CD4-positive, alpha-beta T cell treated with Interleukin-6 for 4 hours (primary cell): Measurements from ENCODE around the gene CSPG5.

ENCODE experiments used
- DNase-seq: peaks from one replicate; pipeline ENCODE4 v3.0.0-alpha.2; 2020; ENCODE audit warnings: mixed read lengths

CSPG5 gene, protein sequence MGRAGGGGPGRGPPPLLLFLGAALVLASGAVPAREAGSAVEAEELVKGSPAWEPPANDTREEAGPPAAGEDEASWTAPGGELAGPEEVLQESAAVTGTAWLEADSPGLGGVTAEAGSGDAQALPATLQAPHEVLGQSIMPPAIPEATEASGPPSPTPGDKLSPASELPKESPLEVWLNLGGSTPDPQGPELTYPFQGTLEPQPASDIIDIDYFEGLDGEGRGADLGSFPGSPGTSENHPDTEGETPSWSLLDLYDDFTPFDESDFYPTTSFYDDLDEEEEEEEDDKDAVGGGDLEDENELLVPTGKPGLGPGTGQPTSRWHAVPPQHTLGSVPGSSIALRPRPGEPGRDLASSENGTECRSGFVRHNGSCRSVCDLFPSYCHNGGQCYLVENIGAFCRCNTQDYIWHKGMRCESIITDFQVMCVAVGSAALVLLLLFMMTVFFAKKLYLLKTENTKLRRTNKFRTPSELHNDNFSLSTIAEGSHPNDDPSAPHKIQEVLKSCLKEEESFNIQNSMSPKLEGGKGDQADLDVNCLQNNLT

DNA sequence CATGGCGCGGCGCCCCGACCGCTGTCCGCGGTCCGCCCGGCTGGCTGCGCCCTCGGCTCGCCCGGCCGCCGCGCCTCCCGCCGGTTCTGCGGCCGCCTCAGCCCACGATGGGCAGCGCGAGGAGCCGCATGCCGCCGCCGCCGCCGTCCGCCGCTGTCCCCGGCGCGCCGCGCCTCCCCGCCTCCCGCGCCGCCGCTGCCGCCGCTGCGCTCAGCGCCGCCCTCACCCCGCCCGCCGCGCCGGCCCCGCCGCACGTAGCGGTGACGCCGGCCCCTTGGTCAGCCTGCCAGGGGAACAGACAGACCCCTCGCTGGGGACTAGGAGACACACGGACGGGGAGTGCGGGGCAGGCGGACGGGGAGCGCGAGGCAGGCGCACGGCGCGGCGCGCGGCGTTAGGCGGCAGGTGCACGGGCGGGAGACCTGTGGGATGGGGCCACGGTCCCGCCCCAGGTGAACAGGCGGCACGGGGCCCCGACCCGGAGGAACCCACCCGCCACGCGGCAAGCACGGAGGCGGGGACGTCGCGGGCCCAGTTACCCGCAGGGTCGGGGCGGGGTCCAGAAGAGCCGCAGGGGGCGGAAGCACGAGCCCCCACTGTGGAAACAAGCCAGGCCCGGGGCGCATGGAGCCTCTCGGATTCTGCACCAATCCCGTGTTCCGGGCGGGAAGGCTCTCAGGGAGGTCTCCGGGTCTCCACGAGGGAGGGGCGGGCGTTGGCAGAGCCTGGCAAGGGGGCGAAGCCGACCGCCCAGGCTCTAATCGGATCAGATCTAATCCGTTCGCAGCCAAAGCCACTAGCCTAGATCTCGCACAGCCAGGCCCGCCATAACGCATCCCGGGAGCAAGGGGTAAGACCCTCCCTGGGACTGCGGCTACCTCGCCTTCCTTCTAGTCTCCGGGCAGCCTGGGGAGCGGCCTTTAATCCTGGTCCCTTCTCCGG, at the start of gene CSPG5:
TSS of gene CSPG5 (minus strand) at position 175 of the 942 bp plus-strand sequence. CDS start at position 3, 172 bp downstream.
- peak; percentile 35 for DNase-seq

DNA sequence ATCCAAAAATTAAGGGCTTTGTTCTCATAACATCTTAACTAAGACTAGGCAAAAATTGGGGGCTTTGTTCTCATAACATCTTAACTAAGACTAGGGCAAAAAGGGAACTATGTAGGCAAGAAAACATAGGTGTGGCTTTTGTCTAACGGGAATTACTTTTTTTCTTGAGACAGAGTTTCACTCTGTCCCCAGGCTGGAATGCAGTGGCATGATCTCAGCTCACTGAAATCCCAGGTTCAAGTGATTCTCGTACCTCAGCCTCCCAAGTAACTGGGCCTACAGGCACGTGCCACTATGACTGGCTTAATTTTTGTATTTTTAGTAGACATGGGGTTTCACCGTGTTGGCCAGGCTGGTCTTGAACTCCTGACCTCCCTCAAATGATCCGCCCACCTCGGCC, 49.8 kb upstream of the CSPG5 start:
- DNase-seq, result no peak

DNA sequence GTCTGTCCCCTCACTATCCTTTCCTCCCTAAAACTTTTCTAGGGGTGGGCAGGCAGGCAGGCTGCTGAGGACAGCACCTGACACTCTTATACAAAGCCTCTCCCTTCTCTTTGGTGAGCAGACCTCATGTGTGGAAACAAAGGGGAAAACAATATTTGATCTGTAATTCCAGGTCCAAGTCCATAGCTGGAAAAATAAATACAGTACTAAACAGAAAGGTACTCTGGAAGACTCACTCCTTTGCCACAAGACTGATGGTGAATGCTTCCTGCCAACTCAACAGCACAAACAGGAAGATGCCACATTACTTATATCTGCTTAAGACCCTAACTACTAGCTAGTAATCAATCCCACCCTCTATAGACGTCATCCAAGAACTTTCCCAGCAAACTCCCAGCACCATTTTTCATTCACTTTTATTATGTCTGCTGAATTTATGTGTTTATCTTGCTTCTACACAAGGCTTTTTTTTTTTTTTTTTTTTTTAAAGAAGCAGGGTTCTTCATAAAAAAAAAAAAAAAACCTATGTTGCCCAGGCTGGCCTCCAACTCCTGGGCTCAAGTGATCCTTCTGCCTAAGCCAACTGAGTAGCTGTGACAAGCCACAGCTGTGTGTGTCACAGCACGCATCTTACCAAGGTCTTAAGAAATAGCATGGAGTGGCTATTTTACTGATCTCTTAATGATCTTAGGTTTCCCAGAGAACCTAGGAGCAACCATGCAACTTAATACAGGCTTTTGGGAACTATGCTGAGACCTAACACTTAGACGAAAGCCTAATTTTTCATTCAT, 44.2 kb upstream of the CSPG5 start:
- no peak for DNase-seq

DNA sequence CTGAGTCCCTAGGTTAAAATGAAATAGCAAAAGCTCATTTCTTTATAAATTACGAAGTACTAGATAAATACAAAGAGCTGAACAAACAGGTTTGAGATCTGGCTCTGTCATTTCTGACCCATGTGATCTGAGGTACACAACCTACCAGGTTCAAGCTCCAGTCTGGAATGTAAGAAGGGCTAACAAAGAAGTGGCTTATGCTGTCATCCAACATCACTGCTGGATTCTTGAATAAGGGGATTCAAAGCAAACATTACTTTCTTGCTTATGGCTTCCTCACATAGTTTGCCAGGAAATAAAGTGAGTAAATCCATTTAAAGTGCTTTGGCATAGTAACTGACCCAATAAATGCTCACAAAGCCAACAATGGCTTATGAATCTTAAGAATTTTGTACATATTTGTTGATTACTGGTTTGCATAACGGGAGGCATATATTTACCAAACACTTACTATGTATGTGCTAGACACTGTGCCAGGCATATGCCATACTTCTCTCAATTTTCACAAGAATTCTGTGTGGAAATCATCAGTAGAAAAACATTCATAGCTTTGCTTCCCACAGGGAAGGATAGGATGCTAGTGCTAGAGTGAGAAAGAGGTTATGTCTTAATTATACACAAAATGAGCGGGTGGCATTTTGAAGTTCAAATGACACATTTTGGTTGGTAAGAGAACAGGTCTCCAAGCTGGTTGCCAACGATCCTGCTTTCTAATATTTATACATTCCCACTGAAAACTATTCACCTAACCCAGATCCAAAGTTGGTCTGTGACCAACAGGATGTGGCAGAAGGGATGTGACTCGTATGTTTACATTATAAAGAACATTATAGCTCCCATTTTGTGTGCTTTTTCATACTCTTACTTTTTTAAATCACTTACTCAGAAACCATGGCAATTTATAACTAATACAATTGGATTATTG, 38.7 kb upstream of the CSPG5 start:
- DNase-seq, result no peak

DNA sequence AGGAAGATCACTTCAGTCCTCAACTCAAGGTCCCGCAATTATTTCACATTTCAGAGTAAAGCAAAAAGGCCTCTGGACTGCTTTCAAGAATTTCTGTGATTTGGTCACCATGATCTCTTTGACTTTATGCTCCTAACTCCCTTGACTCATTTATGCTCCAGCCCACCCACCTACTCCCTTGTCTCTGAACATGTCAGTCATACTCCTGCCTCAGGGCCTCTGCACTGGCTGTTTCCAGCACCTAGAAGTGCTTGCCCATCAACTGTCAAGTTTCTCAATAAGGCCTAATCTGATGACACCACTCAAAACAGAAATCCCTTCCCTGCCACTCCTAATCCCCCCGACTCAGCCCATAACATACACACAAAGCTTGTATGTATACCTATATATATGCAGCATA, 36.1 kb upstream of the CSPG5 start:
- no peak for DNase-seq

DNA sequence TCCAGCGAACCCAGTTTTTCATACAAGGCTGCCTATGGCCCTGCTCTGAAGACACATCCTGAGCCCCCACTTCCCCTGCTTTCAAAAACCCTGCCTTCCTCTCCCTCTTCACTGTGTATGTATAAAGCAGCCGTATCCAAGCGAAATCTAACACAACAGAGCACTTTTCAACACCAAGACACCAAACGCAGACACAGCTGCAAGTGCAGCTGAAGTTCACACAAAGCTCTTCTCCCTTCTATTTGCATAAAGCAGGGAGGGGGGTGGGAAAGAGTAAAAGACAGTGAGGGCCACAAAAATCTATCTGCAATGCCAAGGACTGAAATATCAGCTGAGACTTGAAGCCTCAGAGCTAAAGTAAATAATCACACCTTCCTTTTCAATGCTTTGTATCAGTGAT, 35.1 kb upstream of the CSPG5 start:
- no peak for DNase-seq

DNA sequence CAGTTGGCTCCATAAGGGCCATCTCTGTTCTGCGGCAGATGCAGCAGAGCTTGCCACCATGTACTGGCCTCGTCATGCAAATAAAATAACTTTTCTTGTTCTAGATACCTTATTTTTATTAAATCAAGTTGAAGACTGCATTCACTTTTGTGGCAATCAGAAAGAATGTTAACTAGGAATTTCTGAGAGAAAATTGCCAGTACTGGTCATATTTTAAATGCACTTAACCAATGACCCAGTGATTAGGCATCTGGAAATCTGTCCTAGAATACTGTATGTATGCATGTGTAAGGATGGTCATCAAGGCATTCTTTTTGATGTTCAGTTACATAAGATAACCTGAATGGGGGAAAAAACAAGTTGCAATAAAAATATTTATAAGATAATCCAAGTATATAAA, 34.2 kb upstream of the CSPG5 start:
- DNase-seq, result no peak

DNA sequence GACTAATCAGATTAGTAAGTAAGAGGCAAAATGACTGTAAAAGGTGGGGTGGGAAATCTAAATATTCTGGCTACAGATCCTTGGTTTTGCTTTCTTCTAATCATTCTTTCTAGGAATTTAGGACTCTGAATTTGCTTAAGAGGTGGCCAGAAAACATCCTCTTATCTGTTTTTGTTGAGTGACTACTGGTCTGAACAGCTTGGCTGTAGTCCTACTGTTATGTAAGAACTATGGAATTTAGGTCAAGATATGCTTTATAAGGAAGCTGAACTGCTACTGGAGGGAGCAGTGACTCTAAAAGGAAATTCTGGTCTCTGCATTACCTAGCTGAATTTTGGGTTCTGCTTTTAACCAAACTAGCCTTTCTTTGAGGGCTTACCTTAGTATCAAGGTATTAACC, 33.5 kb upstream of the CSPG5 start:
- DNase-seq, result no peak

DNA sequence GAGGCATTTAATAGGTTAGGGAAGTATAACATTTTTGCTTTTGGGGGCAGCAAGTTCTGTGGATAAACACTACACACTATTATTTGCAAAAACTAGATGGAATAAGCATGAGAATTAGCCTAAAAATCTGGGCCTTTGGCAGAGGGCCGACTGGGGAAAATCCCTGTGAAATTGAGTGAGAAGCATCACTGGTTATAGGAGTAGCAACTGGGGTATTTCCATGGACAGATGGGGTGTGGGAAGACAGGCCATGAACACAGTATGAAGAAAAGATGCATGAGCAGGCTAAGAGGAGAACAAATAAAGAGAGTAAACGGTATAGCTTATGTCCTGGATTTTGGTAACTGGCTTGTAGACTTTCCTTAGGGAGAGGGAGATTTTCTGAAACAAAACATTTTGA, 32.9 kb upstream of the CSPG5 start:
- DNase-seq, result no peak

DNA sequence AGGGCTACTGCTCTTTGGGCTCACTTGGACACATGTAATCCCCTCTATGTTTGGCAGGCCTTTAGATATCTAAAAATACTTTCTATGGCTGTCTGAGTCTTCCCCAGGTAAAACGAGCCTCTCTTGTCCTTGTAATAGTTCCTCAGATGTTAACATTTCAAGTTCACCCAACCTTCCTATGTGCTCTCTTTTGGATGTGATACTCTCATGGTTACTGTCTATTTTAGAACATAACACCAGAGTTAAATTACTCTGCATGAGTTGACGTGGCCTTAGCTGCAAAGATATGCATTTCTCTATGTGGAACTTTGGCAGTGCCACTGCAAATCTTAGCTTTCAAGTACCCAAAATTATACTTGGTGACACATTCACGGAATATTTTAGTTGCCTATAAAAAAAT, 31.9 kb upstream of the CSPG5 start:
- DNase-seq, result no peak

DNA sequence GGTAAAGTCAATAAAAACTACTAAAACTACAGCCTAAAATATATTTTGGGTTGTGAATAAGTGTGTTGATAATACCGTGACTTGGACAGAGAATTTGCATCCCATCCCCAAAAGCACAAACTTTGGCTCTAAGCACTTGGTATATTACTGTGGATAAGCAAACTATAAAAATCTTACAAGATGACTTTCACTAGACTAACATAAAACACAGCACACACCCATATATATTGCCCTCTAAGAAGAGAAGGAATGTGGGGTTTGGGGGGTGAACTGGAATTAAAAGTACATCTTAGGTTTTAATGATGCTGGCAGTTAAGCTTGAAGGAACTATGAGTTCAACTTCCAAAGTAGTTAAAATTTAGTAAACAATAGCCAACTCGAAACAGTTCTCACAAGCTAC, 28.7 kb upstream of the CSPG5 start:
- no peak for DNase-seq

DNA sequence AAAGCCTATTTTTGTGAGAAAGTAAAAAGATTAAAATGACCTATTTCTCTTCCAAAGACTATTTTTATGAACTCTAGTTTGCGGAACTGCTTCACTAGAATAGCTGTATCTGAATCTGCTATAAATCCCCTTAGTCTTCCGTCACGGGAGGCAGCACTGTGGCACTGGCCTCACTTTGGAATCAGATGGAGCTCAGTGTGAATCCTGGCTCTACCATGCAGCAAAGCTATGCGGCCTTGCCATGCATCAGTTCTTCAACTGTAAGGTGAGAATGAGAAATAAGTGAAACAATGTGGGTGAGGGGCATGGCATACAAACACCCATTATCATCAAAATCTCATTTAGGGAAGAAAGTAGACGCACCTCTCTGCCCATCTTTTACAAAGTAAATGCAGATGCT, 27.5 kb upstream of the CSPG5 start:
- no peak for DNase-seq

DNA sequence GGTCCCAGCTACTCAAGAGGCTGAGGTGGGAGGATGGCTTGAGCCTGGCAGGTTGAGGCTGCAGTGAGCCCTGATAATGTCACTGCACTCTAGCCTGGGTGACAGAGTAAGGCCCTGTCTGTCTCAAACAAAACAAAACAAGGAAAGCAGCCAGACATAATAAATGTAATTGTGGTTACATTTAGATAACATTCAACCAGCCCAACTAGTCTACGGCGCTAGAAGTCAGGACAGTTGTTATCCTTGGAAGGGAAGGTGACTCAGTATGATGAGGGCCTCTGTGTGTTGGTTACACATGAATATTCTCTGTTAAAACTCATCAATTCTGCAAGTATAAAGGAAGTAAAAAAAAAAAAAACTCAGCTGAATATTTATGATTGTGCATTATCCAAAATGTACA, 27.0 kb upstream of the CSPG5 start:
- no peak for DNase-seq

DNA sequence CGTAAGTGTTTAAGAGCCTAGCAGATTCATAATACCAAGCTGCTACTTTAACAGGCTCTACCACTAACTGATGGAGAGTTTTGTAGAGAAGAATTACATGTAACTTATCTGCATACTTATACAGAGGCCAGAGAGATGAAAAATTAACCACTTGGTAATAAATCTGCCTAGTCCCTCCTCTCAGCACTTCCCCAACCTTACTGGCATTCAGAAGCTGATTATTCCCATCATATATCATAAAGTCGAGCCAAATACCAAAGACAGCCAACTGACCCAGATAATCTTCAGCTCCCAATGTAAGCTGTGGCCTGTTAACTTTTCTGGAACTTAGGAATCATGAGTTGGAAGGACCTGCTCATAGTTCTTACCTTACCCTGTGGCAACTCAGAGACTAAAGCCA, 25.5 kb upstream of the CSPG5 start:
- no peak for DNase-seq

DNA sequence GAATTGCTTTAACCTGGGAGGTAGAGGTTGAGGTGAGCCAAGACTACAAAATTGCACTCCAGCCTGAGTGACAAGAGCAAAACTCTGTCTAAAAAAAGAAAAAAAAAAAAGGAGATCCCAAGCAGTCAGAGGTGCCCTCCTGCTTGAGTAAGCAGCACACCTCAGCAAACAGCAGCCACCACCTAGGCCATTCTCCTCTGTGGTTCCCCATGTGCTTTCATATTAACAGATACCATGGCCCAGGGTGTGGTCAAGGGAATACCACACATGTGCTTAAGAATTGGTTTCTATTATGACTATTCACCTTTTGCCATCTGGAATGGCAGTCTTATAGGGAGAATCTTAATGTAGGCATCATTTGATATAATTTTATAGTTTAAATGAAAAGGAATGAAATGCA, 24.7 kb upstream of the CSPG5 start:
- DNase-seq, result no peak

DNA sequence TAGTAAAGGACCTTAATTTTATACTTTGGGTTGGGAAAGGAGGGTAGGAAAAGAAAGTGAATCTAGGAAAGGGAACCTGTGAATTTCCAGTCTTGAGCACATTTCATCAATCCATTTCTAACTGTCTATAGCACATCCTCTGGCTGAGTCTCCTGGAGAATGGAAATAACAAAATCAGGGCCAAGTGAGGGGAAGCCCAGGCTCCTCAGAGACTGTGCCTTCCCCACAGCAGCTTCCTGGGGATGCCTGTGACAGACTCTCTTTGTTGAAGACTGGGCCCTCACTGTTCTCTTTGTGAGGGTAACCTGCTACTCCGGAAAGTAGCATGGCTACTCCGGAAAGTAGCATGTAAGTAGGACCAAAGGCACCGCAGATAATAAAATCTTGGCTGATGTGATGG, 22.6 kb upstream of the CSPG5 start:
- DNase-seq, result no peak

DNA sequence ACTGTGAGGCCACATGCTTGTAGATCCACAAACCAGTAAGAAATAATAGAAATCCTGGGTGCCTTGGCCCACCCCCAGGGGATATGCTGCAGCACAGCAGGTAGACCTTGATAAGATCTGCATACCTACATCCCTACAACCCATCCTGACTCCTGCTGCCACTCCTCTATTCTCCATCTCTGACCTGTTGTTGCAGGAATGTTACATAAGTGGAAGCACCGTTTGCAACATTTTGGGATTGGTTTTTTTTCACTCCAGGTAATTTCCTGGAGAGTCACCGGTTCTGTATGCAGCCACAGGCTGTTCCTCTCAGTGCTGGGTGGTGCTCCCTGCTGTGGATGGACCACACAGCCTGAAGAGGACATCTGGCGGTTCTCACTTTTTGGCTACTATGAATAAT, 16.1 kb upstream of the CSPG5 start:
- no peak for DNase-seq

DNA sequence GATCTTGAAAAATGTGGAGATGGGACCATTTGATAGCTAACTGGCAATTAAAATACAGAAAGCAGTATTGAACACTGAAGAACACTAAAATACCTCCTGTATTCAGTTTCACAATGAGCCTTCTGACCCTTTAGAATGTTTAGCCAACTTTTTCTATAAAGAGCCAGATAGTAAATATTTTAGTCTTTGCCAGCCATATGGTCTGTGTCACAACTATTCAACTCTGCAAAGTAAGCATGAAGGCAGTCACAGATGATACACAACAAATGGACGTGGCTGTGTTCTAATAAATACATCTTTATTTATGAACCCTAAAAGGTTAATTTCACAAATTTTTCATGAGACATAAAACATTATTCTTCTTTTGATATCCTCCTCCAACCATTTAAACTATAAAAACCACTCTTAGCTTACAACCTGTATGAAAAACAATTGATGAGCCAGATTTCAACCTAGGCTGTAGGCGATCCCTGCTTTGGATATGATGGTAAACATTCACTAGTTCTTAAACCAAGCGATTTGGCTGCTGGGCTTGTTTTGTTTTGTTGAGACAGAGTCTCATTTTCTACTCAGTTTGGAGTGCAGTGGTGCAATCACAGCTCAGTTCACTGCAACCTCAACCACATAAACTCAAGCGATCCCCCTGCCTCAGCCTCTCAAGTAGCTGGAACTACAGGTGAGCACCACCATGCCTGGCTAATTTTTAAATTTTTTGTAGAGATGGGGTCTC, 13.6 kb upstream of the CSPG5 start:
- no peak for DNase-seq

DNA sequence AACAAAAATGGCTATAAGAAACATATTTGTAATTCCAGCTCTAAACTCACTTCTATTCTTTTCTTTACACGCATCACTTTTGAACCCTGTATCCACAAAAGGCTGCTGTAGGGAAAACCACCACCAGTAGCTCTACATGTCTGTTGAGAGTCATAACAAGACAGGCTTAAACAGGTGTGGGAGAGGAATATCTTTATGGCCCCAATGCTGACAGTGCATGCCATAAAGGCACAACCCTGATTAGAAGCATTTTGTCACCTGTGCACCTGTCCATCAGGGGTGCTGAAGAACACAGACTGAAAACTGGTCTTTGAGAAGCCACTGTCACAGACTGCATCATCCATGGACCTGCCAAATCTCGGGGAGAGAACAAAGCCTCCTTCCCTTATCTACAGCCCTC, 11.6 kb upstream of the CSPG5 start:
- DNase-seq, result no peak

DNA sequence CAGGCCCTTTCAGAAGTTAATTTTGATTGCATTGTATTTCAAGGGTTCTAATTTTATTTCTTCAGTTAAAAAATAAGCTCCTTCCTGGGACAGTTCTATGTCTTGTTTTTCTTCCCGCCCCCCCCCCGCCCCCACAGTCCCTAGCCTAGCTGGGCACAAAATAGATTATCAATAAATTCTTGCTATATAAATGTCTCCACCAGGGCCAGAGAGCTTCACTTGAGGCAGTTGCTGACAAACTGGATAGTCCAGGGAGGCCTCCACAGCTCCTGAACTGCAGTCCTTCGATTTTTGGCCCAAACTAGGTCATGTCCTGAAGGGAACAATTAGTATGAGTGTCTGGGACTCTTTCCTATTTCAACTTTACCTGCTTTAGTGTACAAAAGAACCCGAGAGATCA, 9.9 kb upstream of the CSPG5 start:
- DNase-seq, result no peak

DNA sequence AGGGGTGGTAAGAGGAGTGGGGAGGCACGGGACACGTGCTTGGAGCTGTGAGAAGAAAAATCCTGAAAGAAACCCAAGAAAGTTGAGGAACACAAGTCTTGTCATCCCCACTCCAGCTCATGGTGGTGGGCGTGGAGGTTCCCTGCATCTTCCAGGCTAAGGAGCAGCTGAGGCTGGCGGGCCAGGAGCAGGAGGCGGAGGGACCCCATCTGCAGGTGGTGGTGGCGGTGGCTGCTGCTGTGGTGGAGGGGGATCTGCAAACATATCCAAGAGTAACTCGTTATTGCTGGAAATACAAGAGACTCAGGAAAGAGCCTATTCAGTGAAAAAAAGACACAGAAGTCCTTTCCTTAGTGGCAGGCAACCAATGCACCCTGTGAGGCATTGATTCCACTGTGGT, 9.4 kb upstream of the CSPG5 start:
- no peak for DNase-seq
